ENCODE data around the gene CRISP2.

Gene CRISP2

DNA sequence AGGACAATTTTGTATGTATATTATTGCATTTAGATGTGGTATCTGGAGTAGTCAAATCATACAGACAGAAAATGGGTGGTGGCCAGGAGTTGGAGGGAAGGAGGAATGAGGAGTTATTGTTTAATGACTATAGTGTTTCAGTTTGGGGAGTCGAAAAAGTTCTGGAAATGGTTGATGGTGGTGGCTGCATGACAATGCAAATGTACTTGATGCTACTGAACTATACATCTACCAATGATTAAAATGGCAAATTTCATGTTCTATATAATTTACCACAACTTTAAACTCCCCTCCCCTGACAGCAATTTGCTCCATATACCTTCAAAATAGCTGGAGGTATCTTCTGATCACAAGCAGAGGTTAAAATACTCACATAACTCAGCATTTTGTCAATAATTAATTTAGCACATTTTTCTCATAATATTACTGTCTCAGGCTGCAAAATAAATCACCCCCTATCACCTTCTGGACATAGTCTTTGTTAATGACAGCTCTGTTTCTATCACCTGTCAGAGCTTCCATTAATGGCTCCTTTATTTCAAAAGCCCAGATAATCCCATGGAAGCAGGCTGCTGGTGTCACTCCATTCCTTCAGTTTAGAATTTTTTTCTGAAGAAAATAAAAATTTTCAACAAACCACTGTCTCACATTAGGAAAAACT, 51.0 kb downstream of the CRISP2 start:
- DNase-seq (ENCODE audit: low read depth in 2 of 2), result no peak

DNA sequence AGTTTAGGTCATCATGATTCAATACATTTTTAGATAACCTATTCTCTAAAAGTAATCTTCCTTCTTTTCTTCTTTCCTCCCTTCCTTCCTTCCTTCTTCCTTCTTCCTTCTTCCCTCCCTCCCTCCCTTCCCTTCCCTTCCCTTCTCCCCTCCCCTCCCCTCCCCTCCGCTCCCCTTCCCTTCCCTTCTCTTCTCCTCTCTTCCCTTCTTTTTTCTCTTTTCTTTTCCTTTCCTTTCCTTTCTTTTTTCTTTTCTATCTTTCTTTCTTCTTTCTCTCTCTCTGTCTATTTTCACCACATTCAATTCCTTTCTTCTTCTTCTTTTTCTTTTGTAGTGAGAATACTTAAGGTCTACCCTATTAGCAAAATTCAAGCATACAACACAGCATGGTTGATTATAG, 59.4 kb downstream of the CRISP2 start:
- DNase-seq (ENCODE audit: low read depth in 2 of 2), result no peak

GRCh38 chr6:49653438-49653837, 59.9 kb downstream of the CRISP2 start:
- no peak for DNase-seq (ENCODE audit: low read depth in 2 of 2)

DNA sequence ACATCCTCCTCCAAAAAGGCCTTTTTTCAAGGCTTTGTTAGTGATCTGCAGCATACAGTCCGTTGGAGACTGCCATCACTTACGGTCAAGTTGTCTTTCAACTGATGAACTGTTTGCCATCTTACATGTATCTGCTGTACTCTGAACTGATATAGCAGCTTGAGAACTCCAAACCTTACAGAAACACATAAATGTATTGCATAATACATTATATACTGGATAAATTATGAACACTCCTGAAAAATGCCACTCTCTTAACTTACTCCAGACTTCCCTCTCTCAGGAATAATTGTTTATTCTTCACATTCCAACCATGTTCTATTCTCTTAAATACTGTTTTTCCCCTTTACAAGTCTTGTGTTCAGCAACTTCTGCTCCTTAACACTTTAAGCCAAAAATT, 62.1 kb downstream of the CRISP2 start:
- DNase-seq (ENCODE audit: low read depth in 2 of 2), result no peak

DNA sequence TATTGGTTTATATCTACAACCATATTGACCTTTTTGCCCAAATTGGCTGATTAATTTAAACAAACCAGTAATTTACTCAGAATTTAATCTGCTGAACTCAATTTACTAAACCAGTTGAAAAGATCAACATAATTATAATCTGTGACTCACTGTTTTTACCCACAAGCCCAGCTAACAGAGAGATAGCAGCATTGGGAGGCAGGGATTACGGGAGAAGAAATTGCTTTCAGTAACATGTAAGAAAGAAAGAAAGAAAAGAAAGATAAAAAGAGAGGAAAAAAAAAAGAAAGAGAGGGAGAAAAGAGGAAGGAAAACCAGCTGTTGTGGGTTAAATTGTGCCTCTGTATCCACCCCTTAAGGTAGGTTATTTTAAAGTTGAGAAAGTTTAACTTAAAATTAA, 63.4 kb downstream of the CRISP2 start:
- no peak for DNase-seq (ENCODE audit: low read depth in 2 of 2)

DNA sequence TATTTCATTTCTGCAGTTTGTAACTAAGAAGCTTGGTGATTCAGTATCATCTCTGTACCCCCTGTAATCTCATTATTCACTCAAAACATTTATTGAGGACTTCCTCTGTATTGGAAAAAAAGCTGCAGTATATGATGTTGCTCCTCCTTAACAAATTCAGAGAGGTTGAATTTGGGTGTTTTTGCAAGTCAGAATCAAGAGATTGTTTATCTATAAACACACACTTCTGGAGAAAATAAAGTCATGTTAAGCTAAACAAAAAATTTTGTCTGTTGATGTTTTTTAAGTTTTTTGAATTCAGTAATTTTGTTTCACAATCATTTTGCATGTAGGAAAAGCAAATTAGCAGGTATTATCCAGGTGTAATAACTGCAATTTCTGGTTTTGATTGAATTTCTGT, 65.3 kb downstream of the CRISP2 start:
- no peak for DNase-seq (ENCODE audit: low read depth in 2 of 2)

GRCh38 chr6:49647476-49647875, 65.9 kb downstream of the CRISP2 start:
- DNase-seq (ENCODE audit: low read depth in 2 of 2), result no peak

DNA sequence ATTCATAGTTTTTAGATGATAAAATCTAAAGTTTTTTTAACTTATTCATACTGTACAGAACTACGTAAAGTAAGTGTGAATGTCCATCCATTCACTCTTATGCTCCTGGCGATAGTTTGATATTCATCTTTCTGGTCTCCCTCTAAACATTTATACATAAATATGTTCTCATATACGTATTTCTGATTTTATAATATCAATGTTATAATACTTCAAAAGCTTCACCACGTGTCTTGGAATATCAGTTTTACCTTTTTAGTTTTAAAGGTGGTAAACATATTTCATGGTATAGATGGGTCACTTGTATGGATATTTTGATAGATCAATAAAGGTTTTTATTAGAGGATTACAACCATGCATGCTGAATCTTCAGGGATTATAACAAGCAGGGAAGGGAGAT, 66.4 kb downstream of the CRISP2 start:
- no peak for DNase-seq (ENCODE audit: low read depth in 2 of 2)

DNA sequence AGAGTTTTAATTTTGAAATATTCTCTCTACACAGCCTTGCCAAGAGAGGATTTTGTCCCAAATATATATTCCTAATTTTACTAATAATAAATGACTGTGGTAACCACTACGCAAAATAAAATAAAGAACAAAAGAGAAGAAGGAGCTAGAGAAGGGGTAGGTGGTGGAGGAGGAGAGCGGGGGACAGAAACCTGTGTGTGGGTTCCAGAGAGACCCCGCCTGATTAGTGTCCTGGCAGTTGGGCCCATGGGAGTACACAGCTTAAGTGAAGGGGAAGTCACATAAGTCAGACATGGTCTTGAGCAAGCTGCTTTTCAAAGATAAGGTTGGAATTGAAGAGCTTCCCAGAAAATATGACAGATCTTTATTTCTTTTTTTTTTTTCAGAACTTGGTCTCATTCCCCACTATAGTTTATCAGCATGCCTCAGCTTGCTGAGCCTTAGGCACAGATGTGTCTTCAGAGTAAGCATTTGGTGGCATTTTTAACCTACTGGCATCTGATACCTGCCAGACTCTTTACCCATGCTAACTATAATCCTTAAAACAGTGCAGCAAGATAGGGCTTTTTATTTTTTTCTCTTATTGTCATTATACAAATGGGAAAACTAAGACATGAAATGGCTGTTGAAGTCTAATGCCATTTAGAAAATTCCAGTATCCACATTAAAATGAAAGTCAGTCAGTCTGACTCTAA, 67.1 kb downstream of the CRISP2 start:
- DNase-seq (ENCODE audit: low read depth in 2 of 2), result no peak

- no peak for DNase-seq (ENCODE audit: low read depth in 2 of 2)
Observed at GRCh38 chr6:49645139-49645538, 68.2 kb downstream of the CRISP2 start.

All from stimulated activated CD4-positive, alpha-beta T cell treated with anti-CD3 and anti-CD28 coated beads, Interleukin-12 subunit alpha, Interleukin-12 subunit beta, amount 100 ng/mL, for 24 hours (primary cell).